ENCODE data around the gene HTR7.
"Not testable (repeated sequence)": the region's sequence is repeated elsewhere in the genome, so short reads cannot be mapped to it uniquely, and the experiment has no call there.

HTR7 gene

DNA sequence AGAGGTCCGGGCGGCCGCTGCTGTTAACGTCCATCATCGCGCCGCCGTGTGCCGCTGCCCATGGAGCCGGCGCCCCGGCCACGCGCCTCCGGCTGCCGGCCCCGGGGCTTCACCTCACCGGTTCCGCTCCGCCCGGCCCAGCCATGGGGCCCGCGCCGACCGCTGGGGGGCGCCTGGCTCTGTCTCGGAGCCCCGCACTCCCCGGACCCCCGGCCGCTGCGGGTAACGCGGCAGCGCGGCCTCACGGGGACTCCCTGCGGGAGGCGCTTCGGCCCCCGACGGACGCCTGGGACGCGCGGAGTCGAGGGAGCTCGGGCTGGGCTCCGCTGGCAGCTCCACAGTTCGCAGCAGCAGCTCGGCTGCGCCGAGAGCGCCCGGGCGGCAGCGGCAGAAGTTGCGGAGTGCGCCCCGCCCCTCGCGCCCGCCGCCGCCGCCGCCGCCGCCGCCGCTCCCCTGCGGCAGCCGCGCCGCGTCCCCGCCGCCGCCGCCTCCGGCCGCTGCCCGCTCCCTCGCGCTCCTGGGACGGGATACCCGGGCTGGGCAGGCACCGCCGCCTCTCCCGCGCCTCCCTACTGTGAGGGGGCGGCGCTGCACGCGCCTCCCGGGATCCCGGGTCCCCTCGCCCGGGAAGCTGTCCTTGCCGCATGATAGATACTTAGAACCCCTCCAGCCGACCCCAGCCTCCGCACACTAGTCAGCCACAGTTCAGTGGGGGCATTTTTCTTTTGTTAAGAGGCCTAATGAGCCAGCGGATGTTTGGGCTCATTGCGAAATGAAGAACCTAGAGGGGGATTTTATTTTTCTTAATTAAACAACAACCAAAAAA, at the start of gene HTR7:
HTR7 (minus strand) TSS at position 405 of the 826 bp plus-strand sequence; CDS start at position 37, 368 bp downstream.
- Histone ChIP-seq H3K27me3 (ENCODE audit: control insufficient read depth in 1 of 2, insufficient read depth in 2 of 2, low read length in 2 of 2) (peaks cover 31 to 41% of the 10 kb centered on the region in 2 donors), H3K36me3 (ENCODE audit: insufficient read depth, low read length) (no peaks in the 10 kb centered on the region), H3K4me3 (ENCODE audit: low read depth in 1 of 2, low read length in 2 of 2) (peak within 1 kb of the TSS; percentile 48 to 51), H3K4me1 (ENCODE audit: insufficient read depth, low read length) (no peaks in the 10 kb centered on the region), H3K9me3 (ENCODE audit: low read length) (no peaks in the 10 kb centered on the region), H3K27ac (ENCODE audit: low read depth, low read length) (peak within 1 kb of the TSS; percentile 29), H3K9ac (ENCODE audit: low read length) (peak within 1 kb of the TSS; percentile 43)

DNA sequence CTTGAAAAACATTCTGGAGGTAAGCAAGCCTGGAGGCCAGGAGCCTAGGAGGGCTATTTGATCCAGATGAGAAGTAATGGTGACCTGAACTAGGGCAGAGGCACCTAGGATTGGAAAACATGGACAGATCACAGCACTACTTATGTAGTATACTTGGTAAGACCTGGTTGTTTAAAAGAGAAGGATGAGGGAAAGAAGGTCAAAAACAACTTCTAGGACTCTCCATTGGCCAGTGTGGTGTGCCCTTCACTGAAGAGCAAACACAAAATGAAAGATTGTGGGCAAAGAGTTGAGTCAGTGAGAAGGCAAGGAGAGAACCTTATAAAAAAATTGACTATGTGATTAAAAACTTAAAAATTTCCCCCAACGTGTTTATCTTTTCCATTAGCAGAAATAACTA, 48.8 kb upstream of the HTR7 start:
- no peaks in the 10 kb centered on the region for H3K9me3 ChIP-seq (ENCODE audit: low read length)

DNA sequence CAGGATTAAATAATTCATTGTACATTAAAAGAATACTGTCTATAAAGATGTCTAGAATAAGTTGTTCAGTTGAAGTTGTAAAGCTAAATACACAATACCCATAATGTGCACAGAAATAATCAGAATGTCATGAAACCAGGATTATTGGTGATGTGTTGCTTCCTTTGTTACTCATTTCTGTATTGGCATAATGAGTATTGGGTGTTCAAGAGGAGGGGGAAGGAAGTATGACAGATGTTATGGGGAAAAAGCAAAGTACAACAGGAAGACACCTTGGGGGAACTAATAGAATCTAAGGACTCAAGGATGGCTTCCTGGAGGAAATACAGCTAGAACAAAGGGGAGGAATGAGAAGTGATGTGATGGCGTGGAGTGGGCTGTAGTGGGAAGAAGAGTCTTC, 48.1 kb upstream of the HTR7 start:
- Histone ChIP-seq H3K36me3 (ENCODE audit: insufficient read depth, low read length) (peaks cover 14% of the 10 kb centered on the region), H3K9ac (ENCODE audit: low read length) (no peak overlapping the region), H3K9me3 (ENCODE audit: low read length) (no peaks in the 10 kb centered on the region), H3K27ac (ENCODE audit: low read depth, low read length) (no peak overlapping the region), H3K4me3 (ENCODE audit: low read depth in 1 of 2, low read length in 2 of 2) (no peak overlapping the region), H3K4me1 (ENCODE audit: insufficient read depth, low read length) (no peaks in the 10 kb centered on the region), H3K27me3 (ENCODE audit: control insufficient read depth in 1 of 2, insufficient read depth in 2 of 2, low read length in 2 of 2) (no peaks in the 10 kb centered on the region)

More for the DNA sequence above, 48.8 kb upstream of the HTR7 start:
- Histone ChIP-seq H3K27ac (ENCODE audit: low read depth, low read length) (no peak overlapping the region), H3K36me3 (ENCODE audit: insufficient read depth, low read length) (peaks cover 9% of the 10 kb centered on the region), H3K4me3 (ENCODE audit: low read depth in 1 of 2, low read length in 2 of 2) (no peak overlapping the region), H3K27me3 (ENCODE audit: control insufficient read depth in 1 of 2, insufficient read depth in 2 of 2, low read length in 2 of 2) (no peaks in the 10 kb centered on the region), H3K4me1 (ENCODE audit: insufficient read depth, low read length) (no peaks in the 10 kb centered on the region), H3K9ac (ENCODE audit: low read length) (no peak overlapping the region)

DNA sequence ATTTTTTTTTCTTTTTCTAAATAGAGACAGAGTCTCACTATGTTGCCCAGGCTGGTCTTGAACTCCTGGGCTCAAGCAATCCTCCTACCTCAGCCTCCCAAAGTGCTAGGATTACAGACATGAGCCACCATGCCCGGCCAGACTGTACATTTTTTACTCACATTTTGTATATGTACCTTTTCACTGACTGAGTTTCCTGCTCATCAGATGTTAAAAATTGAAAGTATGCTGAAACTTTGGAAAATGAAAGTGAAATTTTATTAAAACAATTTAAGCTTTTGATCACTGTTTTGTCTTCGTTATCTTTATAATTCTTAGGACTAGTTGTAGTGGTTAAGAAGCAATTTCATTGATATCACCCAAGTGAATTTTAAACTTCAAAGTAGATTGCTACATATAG, 39.1 kb upstream of the HTR7 start:
- peaks cover 31% of the 10 kb centered on the region for H3K36me3 ChIP-seq (ENCODE audit: insufficient read depth, low read length)
- not testable (repeated sequence) for H3K9me3 ChIP-seq (ENCODE audit: low read length); H3K4me1 ChIP-seq (ENCODE audit: insufficient read depth, low read length); H3K27me3 ChIP-seq (ENCODE audit: control insufficient read depth in 1 of 2, insufficient read depth in 2 of 2, low read length in 2 of 2); H3K27ac ChIP-seq (ENCODE audit: low read depth, low read length); H3K4me3 ChIP-seq (ENCODE audit: low read depth in 1 of 2, low read length in 2 of 2); H3K9ac ChIP-seq (ENCODE audit: low read length)

DNA sequence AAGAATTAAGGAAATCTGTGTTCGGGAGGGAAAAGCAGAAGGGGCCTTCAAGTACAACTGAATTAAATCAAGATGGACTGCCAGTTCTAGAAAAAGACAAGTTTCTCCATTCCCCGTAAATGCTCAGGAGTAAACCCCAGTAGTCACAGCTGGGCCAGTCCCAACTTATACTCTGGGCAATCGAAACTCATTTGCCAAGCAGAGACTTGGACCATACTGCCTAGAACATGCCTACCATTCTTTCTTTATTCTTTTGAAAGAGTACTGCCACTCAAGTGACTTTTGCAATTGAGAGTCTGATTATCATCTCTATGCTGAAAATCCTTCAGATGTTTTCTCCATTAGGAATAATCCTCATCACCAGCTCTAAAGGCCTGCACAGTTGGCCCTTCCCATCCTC, 35.4 kb upstream of the HTR7 start:
- Histone ChIP-seq H3K27me3 (ENCODE audit: control insufficient read depth in 1 of 2, insufficient read depth in 2 of 2, low read length in 2 of 2) (no peaks in the 10 kb centered on the region), H3K9ac (ENCODE audit: low read length) (no peak overlapping the region), H3K4me3 (ENCODE audit: low read depth in 1 of 2, low read length in 2 of 2) (no peak overlapping the region), H3K36me3 (ENCODE audit: insufficient read depth, low read length) (peaks cover 24% of the 10 kb centered on the region), H3K9me3 (ENCODE audit: low read length) (no peaks in the 10 kb centered on the region), H3K27ac (ENCODE audit: low read depth, low read length) (no peak overlapping the region), H3K4me1 (ENCODE audit: insufficient read depth, low read length) (no peaks in the 10 kb centered on the region)

DNA sequence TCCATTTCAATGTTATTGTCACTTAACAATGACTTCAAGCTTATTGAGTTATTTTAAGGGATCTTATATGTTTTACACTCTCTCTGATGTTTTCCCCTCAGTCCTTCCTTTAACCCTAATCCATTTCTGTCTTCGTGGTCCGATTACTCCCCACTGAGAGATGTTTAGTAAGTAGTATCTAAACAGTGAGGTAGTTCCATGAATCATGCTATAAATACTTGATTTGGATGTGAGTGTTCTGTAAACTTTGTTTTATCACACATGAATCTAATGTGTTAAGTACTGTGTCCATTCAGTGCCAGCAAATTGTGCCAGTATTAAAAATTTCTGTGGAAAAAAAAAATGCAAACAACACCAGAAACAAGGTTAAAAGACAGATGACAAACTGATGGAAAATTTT, 32.5 kb upstream of the HTR7 start:
- H3K9me3 ChIP-seq (ENCODE audit: low read length), result no peaks in the 10 kb centered on the region
- H3K4me1 ChIP-seq (ENCODE audit: insufficient read depth, low read length), result no peaks in the 10 kb centered on the region
- H3K9ac ChIP-seq (ENCODE audit: low read length), result no peak overlapping the region
- H3K36me3 ChIP-seq (ENCODE audit: insufficient read depth, low read length), result peaks cover 37% of the 10 kb centered on the region
- H3K27me3 ChIP-seq (ENCODE audit: control insufficient read depth in 1 of 2, insufficient read depth in 2 of 2, low read length in 2 of 2), result no peaks in the 10 kb centered on the region
- H3K27ac ChIP-seq (ENCODE audit: low read depth, low read length), result no peak overlapping the region
- H3K4me3 ChIP-seq (ENCODE audit: low read depth in 1 of 2, low read length in 2 of 2), result no peak overlapping the region

DNA sequence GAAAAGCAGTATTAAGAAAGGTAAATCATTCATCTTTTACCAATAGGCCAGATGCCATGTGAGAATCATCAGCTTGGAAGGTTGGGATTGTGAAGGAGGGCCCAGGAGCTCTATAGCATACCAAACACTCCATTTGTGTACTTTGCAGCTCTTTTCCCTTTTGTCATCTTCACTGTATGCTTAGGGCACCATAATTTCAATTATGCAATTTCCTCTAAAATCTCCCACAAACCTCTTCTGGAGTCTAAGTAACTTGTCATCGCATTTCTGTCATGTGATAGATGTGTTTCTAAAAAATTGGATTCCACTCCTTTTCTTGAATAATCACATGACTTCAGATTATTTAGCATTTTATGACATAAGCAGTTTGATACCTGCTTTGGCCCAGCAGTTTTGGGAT, 31.8 kb upstream of the HTR7 start:
- H3K27ac ChIP-seq (ENCODE audit: low read depth, low read length), result no peak overlapping the region
- no peaks in the 10 kb centered on the region for H3K9me3 ChIP-seq (ENCODE audit: low read length)
- H3K4me1 ChIP-seq (ENCODE audit: insufficient read depth, low read length), result no peaks in the 10 kb centered on the region
- H3K27me3 ChIP-seq (ENCODE audit: control insufficient read depth in 1 of 2, insufficient read depth in 2 of 2, low read length in 2 of 2), result no peaks in the 10 kb centered on the region
- H3K36me3 ChIP-seq (ENCODE audit: insufficient read depth, low read length), result peaks cover 33% of the 10 kb centered on the region
- no peak overlapping the region for H3K9ac ChIP-seq (ENCODE audit: low read length)
- no peak overlapping the region for H3K4me3 ChIP-seq (ENCODE audit: low read depth in 1 of 2, low read length in 2 of 2)

DNA sequence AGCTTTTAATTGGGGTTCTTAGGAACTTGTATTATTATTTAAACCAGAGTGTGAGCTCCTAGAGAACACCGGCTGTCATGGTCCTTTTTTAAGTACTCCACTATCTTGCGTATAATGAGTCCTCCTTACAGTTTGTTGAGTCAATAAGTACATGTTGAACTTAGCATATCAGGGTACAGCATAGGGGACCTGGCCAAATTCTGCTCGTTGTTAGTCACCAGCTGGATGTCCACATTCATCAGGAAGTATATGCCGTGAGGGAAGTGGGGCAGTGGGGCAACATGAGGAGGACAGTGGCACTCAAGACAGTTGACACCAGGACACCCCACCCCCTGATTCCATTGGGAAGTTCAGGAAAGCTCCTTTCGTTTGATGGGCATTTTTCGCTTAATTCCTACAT, 30.5 kb upstream of the HTR7 start:
- H3K27me3 ChIP-seq (ENCODE audit: control insufficient read depth in 1 of 2, insufficient read depth in 2 of 2, low read length in 2 of 2), result no peaks in the 10 kb centered on the region
- H3K9ac ChIP-seq (ENCODE audit: low read length), result no peak overlapping the region
- H3K4me1 ChIP-seq (ENCODE audit: insufficient read depth, low read length), result no peaks in the 10 kb centered on the region
- H3K4me3 ChIP-seq (ENCODE audit: low read depth in 1 of 2, low read length in 2 of 2), result no peak overlapping the region
- H3K27ac ChIP-seq (ENCODE audit: low read depth, low read length), result no peak overlapping the region
- no peaks in the 10 kb centered on the region for H3K9me3 ChIP-seq (ENCODE audit: low read length)
- H3K36me3 ChIP-seq (ENCODE audit: insufficient read depth, low read length), result peaks cover 24% of the 10 kb centered on the region

DNA sequence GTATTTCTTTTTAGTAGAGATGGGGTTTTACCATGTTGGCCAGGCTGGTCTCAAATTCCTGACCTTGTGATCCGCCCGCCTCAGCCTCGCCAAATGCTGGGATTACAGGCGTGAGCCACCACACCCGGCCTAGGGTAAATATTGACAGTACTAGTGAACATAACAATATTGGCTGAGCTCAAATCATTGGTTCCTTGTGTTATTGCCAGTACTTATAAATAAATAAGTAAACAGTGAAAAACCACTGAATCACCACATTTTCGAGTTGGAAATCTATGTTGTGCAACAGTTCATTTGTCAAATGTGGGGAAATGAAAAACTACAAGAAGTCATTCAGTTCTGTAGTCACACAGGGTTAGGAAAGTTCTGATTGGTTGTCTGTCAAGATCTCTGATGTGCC, 29.7 kb upstream of the HTR7 start:
- H3K9me3 ChIP-seq (ENCODE audit: low read length), result no peaks in the 10 kb centered on the region
- H3K9ac ChIP-seq (ENCODE audit: low read length), result no peak overlapping the region
- no peaks in the 10 kb centered on the region for H3K4me1 ChIP-seq (ENCODE audit: insufficient read depth, low read length)
- no peak overlapping the region for H3K27ac ChIP-seq (ENCODE audit: low read depth, low read length)
- H3K27me3 ChIP-seq (ENCODE audit: control insufficient read depth in 1 of 2, insufficient read depth in 2 of 2, low read length in 2 of 2), result no peaks in the 10 kb centered on the region
- H3K36me3 ChIP-seq (ENCODE audit: insufficient read depth, low read length), result peaks cover 22% of the 10 kb centered on the region
- H3K4me3 ChIP-seq (ENCODE audit: low read depth in 1 of 2, low read length in 2 of 2), result no peak overlapping the region

DNA sequence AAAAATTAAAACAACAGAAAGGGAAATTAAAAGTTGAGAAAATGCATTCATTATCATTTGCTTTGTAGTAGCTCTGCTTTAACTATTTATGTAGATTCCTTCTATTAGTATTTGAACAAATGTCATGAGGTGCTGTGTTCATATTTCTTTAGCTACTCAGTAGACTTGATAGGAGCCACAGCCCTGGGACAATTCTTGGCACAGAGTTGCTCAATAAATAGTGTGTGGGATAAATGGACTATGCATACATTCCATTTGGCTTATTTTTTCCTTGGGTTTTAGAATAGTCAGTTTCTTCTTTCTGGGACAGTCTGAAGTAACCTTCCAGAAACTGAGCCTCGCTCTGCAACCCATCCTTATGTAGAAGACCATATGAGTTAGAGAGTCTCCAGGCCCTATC, 27.3 kb upstream of the HTR7 start:
- Histone ChIP-seq H3K27ac (ENCODE audit: low read depth, low read length) (no peak overlapping the region), H3K9me3 (ENCODE audit: low read length) (no peaks in the 10 kb centered on the region), H3K27me3 (ENCODE audit: control insufficient read depth in 1 of 2, insufficient read depth in 2 of 2, low read length in 2 of 2) (no peaks in the 10 kb centered on the region), H3K36me3 (ENCODE audit: insufficient read depth, low read length) (peaks cover 29% of the 10 kb centered on the region), H3K4me3 (ENCODE audit: low read depth in 1 of 2, low read length in 2 of 2) (no peak overlapping the region), H3K4me1 (ENCODE audit: insufficient read depth, low read length) (no peaks in the 10 kb centered on the region), H3K9ac (ENCODE audit: low read length) (no peak overlapping the region)

DNA sequence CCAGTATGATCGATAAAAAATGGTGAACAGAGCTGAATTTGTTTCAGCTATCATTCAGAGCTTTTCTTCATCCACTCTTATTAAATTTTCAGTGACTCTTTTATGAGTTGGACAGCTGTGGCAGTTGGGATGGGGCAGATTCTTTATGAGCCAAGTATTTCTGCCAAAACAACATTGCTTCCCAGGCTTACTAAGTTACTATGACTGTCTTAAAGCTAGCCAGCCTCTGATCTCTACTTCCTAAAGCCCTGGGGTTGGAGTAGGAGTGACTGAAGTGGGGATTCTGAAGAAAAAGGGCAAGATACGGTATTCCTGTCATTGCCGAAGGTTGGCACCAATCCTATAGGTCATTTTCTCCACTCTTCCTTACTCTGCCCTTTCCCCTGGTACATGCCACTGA, 26.6 kb upstream of the HTR7 start:
- no peak overlapping the region for H3K4me3 ChIP-seq (ENCODE audit: low read depth in 1 of 2, low read length in 2 of 2)
- H3K27ac ChIP-seq (ENCODE audit: low read depth, low read length), result no peak overlapping the region
- H3K27me3 ChIP-seq (ENCODE audit: control insufficient read depth in 1 of 2, insufficient read depth in 2 of 2, low read length in 2 of 2), result no peaks in the 10 kb centered on the region
- H3K9me3 ChIP-seq (ENCODE audit: low read length), result no peaks in the 10 kb centered on the region
- H3K4me1 ChIP-seq (ENCODE audit: insufficient read depth, low read length), result no peaks in the 10 kb centered on the region
- peaks cover 31% of the 10 kb centered on the region for H3K36me3 ChIP-seq (ENCODE audit: insufficient read depth, low read length)
- no peak overlapping the region for H3K9ac ChIP-seq (ENCODE audit: low read length)

DNA sequence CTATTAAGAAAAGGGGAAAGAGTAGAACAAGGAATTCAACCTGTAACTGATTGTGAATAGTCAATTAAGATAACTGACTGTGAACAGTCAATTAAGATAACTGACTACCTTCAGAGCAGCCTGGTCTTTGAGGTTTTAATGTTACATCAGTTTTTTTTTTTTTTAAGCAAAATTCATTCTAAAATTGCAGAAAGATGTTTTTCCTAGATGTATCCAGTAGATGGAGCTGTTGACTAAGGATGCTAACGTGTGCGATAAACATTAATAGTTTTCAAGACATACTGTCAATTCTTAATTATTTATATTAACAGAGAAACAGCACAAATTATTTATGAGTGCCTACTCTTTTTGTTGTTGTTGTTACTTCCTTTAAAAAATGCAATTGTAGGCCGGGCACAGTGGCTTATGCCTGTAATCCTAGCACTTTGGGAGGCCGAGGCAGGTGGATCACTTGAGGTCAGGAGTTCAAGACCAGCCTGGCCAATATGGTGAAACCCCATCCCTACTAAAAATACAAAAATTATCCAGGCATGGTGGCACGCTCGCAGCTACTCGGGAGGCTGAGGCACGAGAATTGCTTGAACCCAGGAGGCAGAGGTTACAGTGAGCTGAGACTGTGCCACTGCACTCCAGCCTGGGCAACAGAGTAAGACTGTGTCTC, 22.4 kb upstream of the HTR7 start:
- H3K9me3 ChIP-seq (ENCODE audit: low read length); H3K27me3 ChIP-seq (ENCODE audit: control insufficient read depth in 1 of 2, insufficient read depth in 2 of 2, low read length in 2 of 2); H3K27ac ChIP-seq (ENCODE audit: low read depth, low read length); H3K4me1 ChIP-seq (ENCODE audit: insufficient read depth, low read length); H3K4me3 ChIP-seq (ENCODE audit: low read depth in 1 of 2, low read length in 2 of 2); H3K9ac ChIP-seq (ENCODE audit: low read length): not testable (repeated sequence)
- H3K36me3 ChIP-seq (ENCODE audit: insufficient read depth, low read length), result peaks cover 42% of the 10 kb centered on the region
